Mononuclear cell (primary cell): Measurements from ENCODE around the gene CRYBG3. TPM values are rescaled to one million over a fixed set of nuclear protein-coding genes. Genes with fewer than 3 reads are reported as not detected.
"Not testable (repeated sequence)": the region's sequence is repeated elsewhere in the genome, so short reads cannot be mapped to it uniquely, and the experiment has no call there.

ENCODE experiments used
- H3K27me3 ChIP-seq: 2 replicates; pipeline ENCODE4 v1.6.0; 2011; ENCODE audit warnings: low read length, control low read depth; ENCODE audit not compliant: insufficient read depth
- H3K4me1 ChIP-seq: 2 replicates; pipeline ENCODE4 v1.5.1; 2011; ENCODE audit warnings: mild to moderate bottlenecking, low read length, control low read depth; ENCODE audit not compliant: insufficient read depth
- H3K4me3 ChIP-seq: 2 replicates; pipeline ENCODE4 v1.5.1; 2011; ENCODE audit warnings: mild to moderate bottlenecking, low read length, moderate library complexity
- H3K9me3 ChIP-seq: 2 replicates; pipeline ENCODE4 v1.5.1; 2011; ENCODE audit warnings: low read depth, mild to moderate bottlenecking, control low read depth, low read length
- total RNA-seq: library from RNA; depleted of rRNA; stranded (reverse); fragments of >200 nt; gene quantifications from one replicate; pipeline ENCODE4 v1.2.3, GENCODE V29; 2012

Gene CRYBG3
- total RNA-seq, 1 donor = 5.6 TPM

GRCh38 chr3:97825101-97825500, 3.3 kb downstream of the CRYBG3 start:
- Histone ChIP-seq H3K4me3 (no peak overlapping the region), H3K9me3 (no peaks in the 10 kb centered on the region), H3K27me3 (peaks cover 16% of the 10 kb centered on the region), H3K4me1 (peaks cover 19% of the 10 kb centered on the region)

DNA sequence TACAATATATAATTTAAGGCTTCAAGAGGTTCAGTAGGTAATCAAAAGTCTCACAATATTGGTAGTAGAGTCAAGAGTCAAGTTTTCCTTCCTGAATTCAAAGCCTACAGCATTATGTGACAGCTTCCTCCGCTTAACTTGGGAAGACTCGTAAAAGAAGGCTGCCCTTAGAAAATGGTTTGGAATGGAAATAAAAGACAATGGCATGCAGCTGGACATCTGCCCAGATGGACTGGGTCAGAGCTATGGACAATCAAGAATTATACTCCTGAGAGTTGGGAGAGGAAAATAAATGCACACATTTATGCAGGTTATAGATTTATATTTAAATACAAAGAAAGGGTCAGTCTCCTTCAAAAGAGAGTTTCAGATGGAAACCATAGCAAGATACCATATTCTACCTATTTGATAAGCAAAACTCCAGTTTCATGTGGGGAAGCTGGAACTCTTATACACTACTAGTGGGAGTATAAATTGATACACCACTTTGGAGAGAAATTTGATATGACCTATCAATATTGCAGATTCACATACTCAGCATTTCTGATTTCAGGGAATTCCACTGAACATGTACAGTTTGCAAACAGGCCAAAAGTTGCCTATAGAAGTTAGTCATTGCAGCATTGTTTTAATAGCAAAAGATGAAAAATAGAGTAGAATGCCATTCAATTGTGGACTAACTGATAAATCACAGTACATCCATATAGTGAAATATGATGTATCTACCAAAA, 6.1 kb downstream of the CRYBG3 start:
- Histone ChIP-seq H3K27me3 (peaks cover 6% of the 10 kb centered on the region), H3K4me3 (no peak overlapping the region), H3K9me3 (no peaks in the 10 kb centered on the region), H3K4me1 (peaks cover 5% of the 10 kb centered on the region)

DNA sequence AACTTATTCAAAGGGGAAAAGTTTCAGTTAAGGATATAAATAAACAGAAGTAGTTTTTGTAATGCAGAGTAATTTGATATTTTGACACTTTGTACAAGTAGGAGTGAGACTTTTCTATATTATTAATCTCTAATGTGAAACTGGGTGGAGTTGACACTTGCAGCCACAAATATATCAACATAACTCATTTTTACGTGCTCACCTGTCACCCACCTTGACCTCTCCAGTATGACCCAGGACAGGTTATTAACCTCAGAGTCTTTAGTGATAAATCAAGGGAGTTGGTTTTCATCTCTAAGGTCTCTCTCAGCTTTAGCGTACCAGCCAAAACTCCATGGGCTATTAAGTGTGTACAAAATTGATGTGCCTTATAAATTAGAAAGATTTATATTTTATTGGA, 7.4 kb downstream of the CRYBG3 start:
- Histone ChIP-seq H3K9me3 (no peaks in the 10 kb centered on the region), H3K4me3 (no peak overlapping the region), H3K4me1 (no peaks in the 10 kb centered on the region), H3K27me3 (no peaks in the 10 kb centered on the region)

DNA sequence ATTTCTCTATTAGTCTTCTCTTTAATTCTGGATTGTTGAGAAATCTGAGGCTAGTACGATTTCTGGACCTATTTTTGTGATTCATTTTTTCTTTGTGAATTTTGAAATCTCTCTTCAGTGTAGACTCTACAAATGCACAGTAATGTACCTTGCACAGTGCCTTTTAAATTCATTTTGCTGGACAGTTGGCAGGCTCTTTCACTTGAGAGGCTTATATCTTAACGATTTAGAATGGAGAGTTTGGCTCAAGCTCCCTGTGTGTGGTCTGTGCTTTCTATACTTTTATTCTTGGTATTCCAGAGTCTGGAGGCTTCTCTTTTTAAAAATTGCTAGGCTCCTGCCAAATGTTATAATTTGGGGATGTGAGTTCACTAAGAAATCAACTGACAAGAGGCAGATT, 8.8 kb downstream of the CRYBG3 start:
- Histone ChIP-seq H3K9me3 (no peaks in the 10 kb centered on the region), H3K4me3 (no peak overlapping the region), H3K27me3 (no peaks in the 10 kb centered on the region), H3K4me1 (no peaks in the 10 kb centered on the region)

- H3K27me3 ChIP-seq = no peaks in the 10 kb centered on the region
- H3K9me3 ChIP-seq = no peaks in the 10 kb centered on the region
- H3K4me3 ChIP-seq = no peak overlapping the region
- H3K4me1 ChIP-seq = no peaks in the 10 kb centered on the region
Observed at GRCh38 chr3:97831140-97831539, 9.3 kb downstream of the CRYBG3 start.

DNA sequence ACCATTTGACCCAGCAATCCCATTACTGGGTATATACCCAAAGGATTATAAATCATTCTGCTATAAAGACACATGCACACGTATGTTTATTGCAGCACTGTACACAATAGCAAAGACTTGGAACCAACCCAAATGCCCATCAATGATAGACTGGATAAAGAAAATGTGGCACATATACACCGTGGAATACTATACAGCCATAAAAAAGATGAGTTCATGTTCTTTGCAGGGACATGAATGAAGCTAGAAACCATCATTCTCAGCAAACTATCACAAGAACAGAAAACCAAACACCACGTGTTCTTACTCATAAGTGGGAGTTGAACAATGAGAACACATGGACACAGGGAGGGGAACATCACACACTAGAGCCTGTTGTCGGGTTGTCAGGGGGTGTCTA, 11.4 kb downstream of the CRYBG3 start:
- H3K27me3 ChIP-seq, H3K4me1 ChIP-seq, H3K9me3 ChIP-seq, H3K4me3 ChIP-seq: not testable (repeated sequence)

DNA sequence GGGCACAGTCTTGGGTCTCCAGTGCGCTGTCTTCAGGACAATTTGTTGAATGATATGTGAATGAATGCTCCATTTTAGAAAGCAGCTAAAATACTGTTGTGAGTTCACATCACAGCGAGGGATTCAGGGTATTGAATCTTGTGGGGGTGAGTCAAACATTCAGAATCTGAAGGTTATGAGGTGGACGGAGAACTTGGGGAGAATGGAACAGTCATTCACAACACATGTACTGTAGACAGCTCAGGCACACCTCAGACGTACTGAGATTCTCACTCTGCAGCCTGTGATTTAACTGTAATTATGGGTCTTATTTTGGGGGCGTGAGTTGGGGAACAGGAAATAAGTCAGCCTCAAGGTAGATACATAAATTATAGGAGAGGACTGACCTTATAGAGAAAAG, 13.9 kb downstream of the CRYBG3 start:
- H3K4me3 ChIP-seq = no peak overlapping the region
- H3K27me3 ChIP-seq = no peaks in the 10 kb centered on the region
- H3K9me3 ChIP-seq = no peaks in the 10 kb centered on the region
- H3K4me1 ChIP-seq = no peaks in the 10 kb centered on the region

GRCh38 chr3:97838393-97838792, 16.6 kb downstream of the CRYBG3 start:
- Histone ChIP-seq H3K27me3 (no peaks in the 10 kb centered on the region), H3K4me1 (no peaks in the 10 kb centered on the region), H3K9me3 (no peaks in the 10 kb centered on the region), H3K4me3 (no peak overlapping the region)

DNA sequence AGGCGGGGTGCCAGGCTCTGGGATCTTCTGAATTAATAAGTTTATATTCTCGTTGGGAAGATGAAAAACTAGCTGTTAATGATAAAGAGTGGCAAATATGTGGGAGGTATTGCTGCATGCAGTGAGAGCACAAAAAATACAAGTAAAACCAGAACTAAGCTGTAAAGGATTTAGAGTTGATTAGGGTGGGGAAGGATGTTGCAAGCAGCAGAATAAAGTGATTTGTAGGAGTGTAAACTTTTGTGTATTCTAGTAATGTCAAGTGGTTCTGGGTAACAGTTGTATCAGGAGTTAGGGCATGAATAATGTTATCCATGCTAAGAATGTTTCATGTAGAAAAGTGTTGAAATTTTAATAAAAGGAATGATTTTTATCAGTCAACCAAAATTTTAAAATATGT, 18.1 kb downstream of the CRYBG3 start:
- Histone ChIP-seq H3K4me1 (no peaks in the 10 kb centered on the region), H3K27me3 (no peaks in the 10 kb centered on the region), H3K4me3 (no peak overlapping the region), H3K9me3 (no peaks in the 10 kb centered on the region)

- no peaks in the 10 kb centered on the region for H3K27me3 ChIP-seq
- no peaks in the 10 kb centered on the region for H3K4me1 ChIP-seq
- no peaks in the 10 kb centered on the region for H3K9me3 ChIP-seq
- no peak overlapping the region for H3K4me3 ChIP-seq
Observed at GRCh38 chr3:97841304-97841703, 19.5 kb downstream of the CRYBG3 start.

DNA sequence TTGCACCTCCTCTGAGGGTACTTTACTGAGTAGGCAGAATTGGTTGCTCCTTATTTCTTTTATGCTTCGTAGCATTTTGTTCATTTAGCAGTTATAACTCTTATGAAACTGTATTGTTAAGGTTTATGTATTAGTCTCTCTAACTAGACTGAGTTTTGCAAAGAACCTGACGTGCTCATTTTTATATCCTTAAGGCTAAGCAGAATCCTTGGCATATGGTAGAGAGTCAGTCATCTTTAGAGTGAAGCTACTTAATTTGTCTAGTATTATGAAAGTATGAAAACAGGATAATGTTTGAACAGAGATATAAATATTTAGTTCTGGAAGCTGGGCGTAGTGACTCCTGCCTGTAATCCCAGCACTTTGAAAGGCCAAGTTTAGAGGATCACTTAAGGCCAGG, 20.1 kb downstream of the CRYBG3 start:
- H3K4me3 ChIP-seq = no peak overlapping the region
- H3K27me3 ChIP-seq = no peaks in the 10 kb centered on the region
- H3K9me3 ChIP-seq = no peaks in the 10 kb centered on the region
- no peaks in the 10 kb centered on the region for H3K4me1 ChIP-seq

DNA sequence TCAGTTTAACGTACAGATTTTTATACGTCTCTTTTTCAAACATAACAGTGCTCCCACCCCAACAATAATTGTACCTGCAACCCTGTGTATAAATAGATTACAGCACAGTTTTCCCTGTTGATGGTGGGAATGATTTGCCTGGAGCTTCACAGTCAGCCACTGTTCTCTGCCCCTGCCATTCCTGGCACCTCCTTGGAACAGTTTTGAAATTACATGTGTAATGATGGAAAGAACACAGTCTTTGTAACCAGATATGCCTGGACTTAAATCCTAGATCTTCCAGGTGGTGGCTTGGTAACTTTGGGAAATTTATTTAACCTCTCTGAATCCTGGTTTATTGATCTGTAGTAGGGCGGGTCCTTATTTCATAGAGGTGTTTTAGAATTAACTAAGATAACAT, 27.0 kb downstream of the CRYBG3 start:
- Histone ChIP-seq H3K27me3 (no peaks in the 10 kb centered on the region), H3K4me1 (no peaks in the 10 kb centered on the region), H3K4me3 (no peak overlapping the region), H3K9me3 (no peaks in the 10 kb centered on the region)

GRCh38 chr3:97857401-97857800, 35.6 kb downstream of the CRYBG3 start:
- no peaks in the 10 kb centered on the region for H3K4me1 ChIP-seq
- no peaks in the 10 kb centered on the region for H3K9me3 ChIP-seq
- no peak overlapping the region for H3K4me3 ChIP-seq

DNA sequence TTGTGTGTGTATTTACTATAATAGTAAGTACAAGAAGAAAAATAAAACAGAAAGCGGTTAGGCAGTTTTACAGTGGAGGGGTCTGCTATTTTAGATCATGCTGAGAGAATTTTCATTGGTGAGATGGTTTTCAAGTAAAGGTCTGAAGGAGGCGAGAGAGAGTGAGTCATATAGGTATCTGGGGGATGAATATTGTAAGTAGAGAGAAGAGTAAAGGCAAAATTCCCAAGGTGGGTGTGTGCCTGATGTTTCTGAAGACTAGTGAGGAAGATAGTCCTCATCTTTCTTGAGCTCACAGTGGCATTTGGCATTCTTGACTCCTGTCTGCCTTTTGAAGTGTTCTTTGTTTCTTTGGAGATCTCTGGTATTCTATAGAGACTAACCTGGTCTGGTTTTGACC, 38.6 kb downstream of the CRYBG3 start:
- Histone ChIP-seq H3K27me3 (peaks cover 4% of the 10 kb centered on the region), H3K9me3 (no peaks in the 10 kb centered on the region), H3K4me3 (no peak overlapping the region), H3K4me1 (no peaks in the 10 kb centered on the region)

More at GRCh38 chr3:97857401-97857800, 35.6 kb downstream of the CRYBG3 start:
- peaks cover 4% of the 10 kb centered on the region for H3K27me3 ChIP-seq

DNA sequence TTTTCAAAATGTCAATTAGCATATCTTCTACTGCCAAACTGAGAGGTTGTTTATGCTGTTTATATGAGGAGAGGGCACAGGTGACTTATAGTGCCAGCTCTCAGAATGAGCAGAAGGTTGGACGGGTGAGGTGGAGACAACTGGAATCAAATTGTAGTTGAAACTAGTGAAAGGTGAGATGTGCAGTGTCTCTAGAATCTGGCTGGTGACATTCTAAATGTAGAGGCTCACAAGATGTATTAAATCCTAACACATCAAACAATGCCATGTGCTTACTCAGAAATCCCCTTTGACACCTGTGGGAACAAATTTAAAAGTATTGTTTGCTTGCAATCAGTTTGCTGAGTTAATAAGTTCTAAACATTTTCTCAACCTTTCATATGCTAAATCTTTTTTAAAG, 40.8 kb downstream of the CRYBG3 start:
- Histone ChIP-seq H3K4me3 (no peak overlapping the region), H3K4me1 (no peaks in the 10 kb centered on the region), H3K9me3 (no peaks in the 10 kb centered on the region), H3K27me3 (peaks cover 4% of the 10 kb centered on the region)

GRCh38 chr3:97863031-97863430, 41.2 kb downstream of the CRYBG3 start:
- Histone ChIP-seq H3K4me1 (no peaks in the 10 kb centered on the region), H3K9me3 (no peaks in the 10 kb centered on the region), H3K27me3 (peaks cover 4% of the 10 kb centered on the region), H3K4me3 (no peak overlapping the region)
